Measurements from ENCODE around the gene MT1X.

Gene MT1X

DNA sequence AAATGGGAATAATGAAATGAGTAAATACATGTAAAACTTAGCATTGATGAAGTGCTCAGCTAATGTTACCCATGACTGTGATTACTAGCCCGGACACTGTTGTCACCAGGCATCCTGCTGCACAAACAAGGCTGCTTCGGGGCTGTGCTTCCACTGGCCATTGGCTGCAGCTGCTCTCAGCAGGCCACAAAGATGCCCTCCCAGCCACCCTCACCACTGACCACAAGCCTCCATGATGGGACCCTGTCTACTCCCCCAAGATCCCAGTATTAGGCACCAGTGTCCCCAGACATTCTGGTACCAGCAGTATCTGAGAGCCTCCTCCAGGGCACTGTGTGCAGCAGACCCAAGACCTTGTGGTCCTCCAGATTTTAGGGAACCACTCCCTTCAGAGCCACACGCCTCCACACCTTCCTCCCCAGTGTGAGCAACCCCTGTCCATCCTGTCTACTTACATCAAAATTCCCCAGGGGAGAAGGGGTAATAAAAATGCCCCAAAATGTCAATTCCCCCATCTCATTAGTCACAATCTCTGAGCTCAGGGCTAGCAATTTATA, 28.0 kb downstream of the MT1X start:
- H3K36me3 ChIP-seq (ENCODE audit: control insufficient read depth in 1 of 2, insufficient read depth in 2 of 2, low read length in 2 of 2), result no peaks in the 10 kb centered on the region
- no peak overlapping the region for H3K14ac ChIP-seq (ENCODE audit: low read length)
- no peak overlapping the region for H3K27ac ChIP-seq (ENCODE audit: low read depth, low read length)
- H2BK5ac ChIP-seq (ENCODE audit: low read depth, low read length, poor library complexity), result no peak overlapping the region
- no peak overlapping the region for H3K4ac ChIP-seq (ENCODE audit: low read depth, low read length)
- DNase-seq, result no peak
- H3K9me3 ChIP-seq (ENCODE audit: insufficient read depth, low read depth, low read length), result peaks cover 2% of the 10 kb centered on the region
- no peak overlapping the region for H3K4me2 ChIP-seq (ENCODE audit: low read length)
- H4K12ac ChIP-seq (ENCODE audit: low read depth, low read length), result no peak overlapping the region
- H2AFZ ChIP-seq (ENCODE audit: insufficient read depth, low read length, poor library complexity), result no peak overlapping the region
- no peak overlapping the region for H4K91ac ChIP-seq (ENCODE audit: low read depth, low read length)
- H3K9ac ChIP-seq (ENCODE audit: low read length), result no peak overlapping the region
- H2BK120ac ChIP-seq (ENCODE audit: insufficient read depth, low read length, poor library complexity), result no peak overlapping the region
- no CpG with 5 or more reads among the region's 3 CpGs for WGBS (ENCODE audit: extremely low coverage, insufficient coverage, insufficient read length)
- no peaks in the 10 kb centered on the region for H3K27me3 ChIP-seq (ENCODE audit: insufficient read depth, low read length)
- no peak overlapping the region for H2AK5ac ChIP-seq (ENCODE audit: low read length)
- H3K4me1 ChIP-seq (ENCODE audit: control insufficient read depth in 1 of 2, insufficient read depth in 2 of 2, low read length in 2 of 2), result no peaks in the 10 kb centered on the region
- no peaks in the 10 kb centered on the region for H3K79me2 ChIP-seq (ENCODE audit: control insufficient read depth, insufficient read depth, low read length, poor library complexity)
- no peak overlapping the region for H2BK12ac ChIP-seq (ENCODE audit: low read length)
- H3K4me3 ChIP-seq (ENCODE audit: low read depth, low read length), result no peak overlapping the region
- no peak overlapping the region for H3K18ac ChIP-seq (ENCODE audit: low read length)
- no peaks in the 10 kb centered on the region for H3K79me1 ChIP-seq (ENCODE audit: low read length)
- H4K8ac ChIP-seq (ENCODE audit: low read depth, low read length), result no peak overlapping the region
- no peak overlapping the region for H3K23ac ChIP-seq (ENCODE audit: low read length)

DNA sequence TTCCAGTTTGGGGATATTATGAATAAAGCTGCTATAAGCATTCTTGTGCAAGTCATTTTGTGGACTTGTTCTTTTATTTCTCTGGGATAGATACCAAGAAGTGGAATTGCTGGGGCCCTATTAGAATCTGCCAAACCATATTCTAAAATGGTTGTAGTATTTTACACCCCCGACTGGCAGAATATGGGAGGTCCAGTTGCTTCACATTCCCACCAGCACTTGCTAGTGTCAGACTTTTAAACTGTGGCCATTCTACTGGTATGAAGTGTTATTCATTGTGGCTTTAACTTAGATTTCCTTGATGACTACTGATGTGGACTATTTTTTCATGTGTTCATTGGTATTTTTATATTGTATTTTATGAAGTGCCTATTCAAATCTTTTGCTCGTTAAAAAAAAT, 29.6 kb downstream of the MT1X start:
- Histone ChIP-seq H3K23ac (ENCODE audit: low read length) (no peak overlapping the region), H3K27ac (ENCODE audit: low read depth, low read length) (no peak overlapping the region), H3K79me1 (ENCODE audit: low read length) (no peaks in the 10 kb centered on the region), H2AK5ac (ENCODE audit: low read length) (no peak overlapping the region), H3K4me1 (ENCODE audit: control insufficient read depth in 1 of 2, insufficient read depth in 2 of 2, low read length in 2 of 2) (no peaks in the 10 kb centered on the region), H3K36me3 (ENCODE audit: control insufficient read depth in 1 of 2, insufficient read depth in 2 of 2, low read length in 2 of 2) (no peaks in the 10 kb centered on the region), H3K27me3 (ENCODE audit: insufficient read depth, low read length) (no peaks in the 10 kb centered on the region), H4K91ac (ENCODE audit: low read depth, low read length) (no peak overlapping the region), H3K9me3 (ENCODE audit: insufficient read depth, low read depth, low read length) (no peaks in the 10 kb centered on the region), H3K9ac (ENCODE audit: low read length) (no peak overlapping the region), H3K4ac (ENCODE audit: low read depth, low read length) (no peak overlapping the region), H3K18ac (ENCODE audit: low read length) (no peak overlapping the region), H3K14ac (ENCODE audit: low read length) (no peak overlapping the region), H4K8ac (ENCODE audit: low read depth, low read length) (no peak overlapping the region), H3K79me2 (ENCODE audit: control insufficient read depth, insufficient read depth, low read length, poor library complexity) (no peaks in the 10 kb centered on the region), H3K4me3 (ENCODE audit: low read depth, low read length) (no peak overlapping the region), H2BK12ac (ENCODE audit: low read length) (no peak overlapping the region), H2AFZ (ENCODE audit: insufficient read depth, low read length, poor library complexity) (no peak overlapping the region), H3K4me2 (ENCODE audit: low read length) (no peak overlapping the region), H2BK120ac (ENCODE audit: insufficient read depth, low read length, poor library complexity) (no peak overlapping the region), H2BK5ac (ENCODE audit: low read depth, low read length, poor library complexity) (no peak overlapping the region), H4K12ac (ENCODE audit: low read depth, low read length) (no peak overlapping the region)
- WGBS (ENCODE audit: extremely low coverage, insufficient coverage, insufficient read length), result no CpG with 5 or more reads among the region's 2 CpGs
- no peak for DNase-seq

DNA sequence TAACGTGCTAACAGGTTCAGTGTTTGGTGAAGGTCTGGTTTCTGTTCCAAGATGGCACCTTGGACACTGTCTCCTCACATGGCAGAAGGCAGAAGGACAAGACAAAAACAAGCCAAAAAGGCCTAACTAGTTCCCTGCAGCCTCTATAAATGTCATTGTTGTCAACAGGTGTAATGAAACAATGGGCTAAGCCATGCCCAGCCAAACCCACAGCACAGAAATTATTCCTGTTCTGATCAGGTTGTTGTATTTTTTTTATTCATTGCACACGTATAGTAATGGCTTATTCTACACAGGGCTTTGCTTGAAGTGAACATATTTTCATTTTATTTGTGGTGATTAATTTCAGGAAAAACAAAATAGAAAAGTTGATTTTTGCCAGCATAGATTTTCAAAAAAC, 31.5 kb downstream of the MT1X start:
- no CpG with 5 or more reads among the region's 2 CpGs for WGBS (ENCODE audit: extremely low coverage, insufficient coverage, insufficient read length)

DNA sequence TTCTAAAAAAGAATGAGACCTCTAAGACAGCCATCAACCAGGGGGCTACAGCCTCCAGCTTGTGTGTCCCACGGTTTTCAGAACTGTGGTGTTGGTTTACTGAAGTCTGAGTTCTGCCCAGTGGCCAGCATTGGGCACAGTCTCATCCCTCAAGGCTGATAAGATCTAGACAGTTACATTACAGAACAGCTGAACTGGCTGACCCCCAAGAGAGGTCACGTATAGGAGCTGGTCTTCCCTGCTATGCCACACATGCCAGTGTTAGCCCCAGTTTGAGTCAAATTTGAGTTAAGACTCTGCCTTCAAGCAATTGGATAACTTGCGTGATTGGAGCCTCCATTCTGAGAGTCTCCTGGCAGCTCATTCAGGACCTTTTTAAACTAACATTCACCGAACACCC, 32.9 kb downstream of the MT1X start:
- Histone ChIP-seq H3K4me1 (ENCODE audit: control insufficient read depth in 1 of 2, insufficient read depth in 2 of 2, low read length in 2 of 2) (no peaks in the 10 kb centered on the region), H3K79me1 (ENCODE audit: low read length) (no peaks in the 10 kb centered on the region), H2BK5ac (ENCODE audit: low read depth, low read length, poor library complexity) (no peak overlapping the region), H3K36me3 (ENCODE audit: control insufficient read depth in 1 of 2, insufficient read depth in 2 of 2, low read length in 2 of 2) (no peaks in the 10 kb centered on the region), H3K9me3 (ENCODE audit: insufficient read depth, low read depth, low read length) (no peaks in the 10 kb centered on the region), H4K8ac (ENCODE audit: low read depth, low read length) (no peak overlapping the region), H3K4me3 (ENCODE audit: low read depth, low read length) (no peak overlapping the region), H2AK5ac (ENCODE audit: low read length) (no peak overlapping the region), H3K79me2 (ENCODE audit: control insufficient read depth, insufficient read depth, low read length, poor library complexity) (no peaks in the 10 kb centered on the region), H4K91ac (ENCODE audit: low read depth, low read length) (no peak overlapping the region), H3K27ac (ENCODE audit: low read depth, low read length) (no peak overlapping the region), H2BK120ac (ENCODE audit: insufficient read depth, low read length, poor library complexity) (no peak overlapping the region), H3K18ac (ENCODE audit: low read length) (no peak overlapping the region), H3K4ac (ENCODE audit: low read depth, low read length) (no peak overlapping the region), H3K27me3 (ENCODE audit: insufficient read depth, low read length) (no peaks in the 10 kb centered on the region), H2BK12ac (ENCODE audit: low read length) (no peak overlapping the region), H3K4me2 (ENCODE audit: low read length) (no peak overlapping the region), H3K23ac (ENCODE audit: low read length) (no peak overlapping the region), H3K9ac (ENCODE audit: low read length) (no peak overlapping the region), H2AFZ (ENCODE audit: insufficient read depth, low read length, poor library complexity) (no peak overlapping the region), H3K14ac (ENCODE audit: low read length) (no peak overlapping the region), H4K12ac (ENCODE audit: low read depth, low read length) (no peak overlapping the region)
- no CpG with 5 or more reads among the region's 4 CpGs for WGBS (ENCODE audit: extremely low coverage, insufficient coverage, insufficient read length)
- no peak for DNase-seq

More for the DNA sequence above, 31.5 kb downstream of the MT1X start:
- Histone ChIP-seq H4K91ac (ENCODE audit: low read depth, low read length) (no peak overlapping the region), H3K4me2 (ENCODE audit: low read length) (no peak overlapping the region), H3K14ac (ENCODE audit: low read length) (no peak overlapping the region), H2BK12ac (ENCODE audit: low read length) (no peak overlapping the region), H3K27me3 (ENCODE audit: insufficient read depth, low read length) (no peaks in the 10 kb centered on the region), H3K18ac (ENCODE audit: low read length) (no peak overlapping the region), H2BK120ac (ENCODE audit: insufficient read depth, low read length, poor library complexity) (no peak overlapping the region), H2BK5ac (ENCODE audit: low read depth, low read length, poor library complexity) (no peak overlapping the region), H3K79me1 (ENCODE audit: low read length) (no peaks in the 10 kb centered on the region), H4K12ac (ENCODE audit: low read depth, low read length) (no peak overlapping the region), H3K23ac (ENCODE audit: low read length) (no peak overlapping the region), H3K4ac (ENCODE audit: low read depth, low read length) (no peak overlapping the region), H2AFZ (ENCODE audit: insufficient read depth, low read length, poor library complexity) (no peak overlapping the region), H2AK5ac (ENCODE audit: low read length) (no peak overlapping the region), H3K9me3 (ENCODE audit: insufficient read depth, low read depth, low read length) (no peaks in the 10 kb centered on the region), H3K79me2 (ENCODE audit: control insufficient read depth, insufficient read depth, low read length, poor library complexity) (no peaks in the 10 kb centered on the region), H3K4me1 (ENCODE audit: control insufficient read depth in 1 of 2, insufficient read depth in 2 of 2, low read length in 2 of 2) (no peaks in the 10 kb centered on the region), H3K9ac (ENCODE audit: low read length) (no peak overlapping the region), H3K36me3 (ENCODE audit: control insufficient read depth in 1 of 2, insufficient read depth in 2 of 2, low read length in 2 of 2) (no peaks in the 10 kb centered on the region), H3K4me3 (ENCODE audit: low read depth, low read length) (no peak overlapping the region), H3K27ac (ENCODE audit: low read depth, low read length) (no peak overlapping the region), H4K8ac (ENCODE audit: low read depth, low read length) (no peak overlapping the region)
- no peak for DNase-seq

All from trophoblast cell (in vitro differentiated cells and primary cell).